Measurements from ENCODE around the gene CD58.

CD58 gene

DNA sequence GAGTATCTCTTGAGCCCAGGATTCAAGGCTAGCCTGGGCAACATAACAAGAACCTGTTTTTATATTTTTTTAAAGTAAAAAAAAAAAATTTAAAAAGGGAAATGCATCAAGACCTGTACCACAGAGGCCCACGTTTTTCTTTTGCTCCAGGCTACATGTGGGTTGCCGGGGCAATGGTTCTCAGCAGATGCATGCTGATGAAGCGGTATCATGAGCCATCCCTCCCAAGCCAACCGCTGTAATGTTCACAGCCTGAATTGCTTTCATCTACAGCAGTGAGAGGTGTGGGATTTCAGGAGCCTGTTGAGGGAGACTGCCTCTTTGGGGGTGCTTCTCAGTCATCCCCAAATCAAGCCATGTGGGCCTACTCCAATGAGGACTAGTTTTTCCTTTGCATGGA, 60.5 kb downstream of the CD58 start:
- DNase-seq (ENCODE audit: low read depth in 2 of 2), result no peak

DNA sequence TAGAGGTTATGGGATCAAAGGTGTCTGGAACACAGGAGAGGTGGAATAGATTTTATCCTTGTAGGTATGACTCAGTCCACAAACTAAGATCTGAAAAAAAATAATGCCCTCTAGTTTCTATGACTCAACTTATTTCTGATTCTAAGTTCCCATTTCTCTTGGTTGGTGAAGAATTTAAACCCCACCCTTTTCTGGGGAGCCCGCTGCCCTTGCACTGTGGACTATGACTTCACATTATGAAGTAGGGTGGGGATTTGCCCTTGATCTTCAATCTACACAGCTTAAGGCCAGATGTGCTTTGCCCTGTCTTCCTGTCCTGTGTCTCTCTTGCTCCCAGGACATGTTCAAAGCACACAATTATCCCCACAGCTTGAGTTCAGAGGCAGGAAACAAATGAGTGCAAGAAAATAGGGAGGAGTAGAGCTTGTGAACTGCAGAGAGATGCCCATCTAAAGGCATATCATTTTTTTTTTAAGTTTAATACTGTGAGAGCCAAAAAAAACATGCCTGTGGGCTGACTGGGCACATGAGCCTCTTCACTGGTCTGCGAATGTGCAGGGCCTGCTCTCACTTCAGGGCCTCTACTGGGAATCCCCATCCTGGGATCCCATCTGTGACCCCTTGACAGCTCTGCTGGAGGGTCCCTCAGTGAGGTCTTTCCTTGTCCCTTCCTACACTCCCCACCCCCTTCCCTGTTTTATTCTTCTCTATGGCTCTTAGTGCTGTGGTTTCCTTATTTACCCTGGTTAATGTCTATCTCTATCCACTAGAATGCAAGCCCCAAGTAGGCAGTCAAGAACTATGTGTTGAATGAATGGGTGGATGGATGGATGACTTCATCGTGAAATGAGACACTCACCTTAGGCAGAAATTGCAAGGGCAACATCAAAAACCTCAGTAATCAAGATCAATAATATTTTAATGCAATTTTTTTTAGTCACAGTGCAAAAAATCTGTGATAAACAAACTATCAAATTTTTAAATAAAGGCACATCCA, 61.5 kb downstream of the CD58 start:
- DNase-seq (ENCODE audit: low read depth in 2 of 2), result no peak

DNA sequence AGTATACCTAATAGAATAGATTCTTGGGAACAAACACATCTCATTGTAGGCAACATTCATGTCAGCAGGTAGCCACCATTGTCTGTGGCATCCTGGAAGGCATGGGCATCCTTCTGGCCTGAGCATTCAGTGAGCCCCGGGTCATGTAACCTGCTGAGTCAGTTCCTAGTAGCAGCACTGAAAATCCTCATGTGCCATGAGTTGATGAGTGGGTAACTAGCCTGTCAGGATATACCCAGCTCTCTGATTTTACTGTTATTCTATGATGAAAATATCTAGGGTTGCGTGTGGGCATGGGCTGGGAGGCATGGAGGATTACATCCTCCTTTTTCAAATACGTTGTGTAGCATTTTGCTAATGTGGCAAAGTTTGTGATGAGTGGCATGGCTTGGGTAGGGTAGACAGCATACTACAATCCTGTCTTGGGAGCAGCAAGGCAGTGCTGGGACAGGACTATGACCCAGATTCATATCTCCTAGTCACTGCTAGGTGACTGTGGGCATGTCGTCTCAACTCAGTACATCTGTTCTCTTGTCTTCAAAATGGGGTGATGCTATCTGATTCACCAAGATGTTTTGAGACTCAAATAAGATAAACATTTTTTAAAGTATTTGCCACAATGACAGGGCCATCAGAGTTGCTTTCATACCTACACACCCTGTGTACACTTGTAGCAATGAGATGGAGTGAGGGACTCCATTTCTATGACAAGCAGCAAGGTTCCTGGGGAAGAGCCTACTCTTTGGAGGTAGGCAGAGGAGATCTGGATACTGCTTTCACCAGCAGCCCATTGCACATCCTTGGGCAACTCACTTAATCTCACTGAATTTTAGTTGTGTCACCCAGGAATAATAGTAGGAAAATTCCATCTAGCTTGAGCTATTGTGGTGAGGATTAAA, 62.5 kb downstream of the CD58 start:
- no peak for DNase-seq (ENCODE audit: low read depth in 2 of 2)

- DNase-seq (ENCODE audit: low read depth in 2 of 2), result no peak
These were observed 63.2 kb downstream of the CD58 start for GRCh38 chr1:116507631-116508030.

- no peak for DNase-seq (ENCODE audit: low read depth in 2 of 2)
These were observed 64.5 kb downstream of the CD58 start for GRCh38 chr1:116506132-116507004.

DNA sequence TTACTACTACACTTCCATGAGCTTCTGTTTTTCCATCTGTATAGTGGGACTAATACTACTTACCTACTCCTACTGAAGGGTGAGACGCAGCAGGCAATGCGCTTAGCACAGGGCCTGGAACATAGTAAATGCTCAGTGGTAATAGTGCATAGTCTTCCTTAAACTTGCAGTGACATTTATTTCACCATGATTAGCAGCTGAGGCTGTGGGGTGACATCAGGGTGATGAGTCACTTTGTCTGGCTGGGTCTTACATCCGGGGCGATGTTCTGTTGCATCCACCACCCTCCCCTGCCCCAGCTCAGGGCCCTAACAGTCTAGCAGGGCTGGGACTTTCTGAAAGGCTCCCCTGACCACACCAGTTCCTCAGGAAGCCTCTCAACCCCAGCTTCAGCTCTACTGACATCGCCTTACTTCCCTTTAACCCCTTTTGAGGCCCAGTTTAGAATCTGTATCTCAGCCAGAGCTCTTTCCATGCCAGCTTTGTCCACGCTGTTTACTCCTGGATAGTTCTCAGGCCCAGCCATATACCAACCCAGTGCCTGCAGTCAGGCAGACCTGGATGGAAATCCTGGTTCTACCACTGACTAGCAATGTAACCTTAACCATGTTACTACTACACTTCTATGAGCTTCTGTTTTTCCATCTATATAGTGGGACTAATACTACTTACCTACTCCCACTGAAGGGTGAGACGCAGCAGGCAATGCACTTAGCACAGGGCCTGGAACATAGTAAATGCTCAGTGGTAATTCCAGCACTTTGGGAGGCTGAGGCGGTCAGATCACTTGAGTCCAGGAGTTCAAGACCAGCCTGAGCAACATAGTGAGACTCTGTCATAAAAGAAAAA, 66.3 kb downstream of the CD58 start:
- DNase-seq (ENCODE audit: low read depth in 2 of 2), result no peak

GRCh38 chr1:116503546-116504307, 67.1 kb downstream of the CD58 start:
- DNase-seq (ENCODE audit: low read depth in 2 of 2), result no peak

DNA sequence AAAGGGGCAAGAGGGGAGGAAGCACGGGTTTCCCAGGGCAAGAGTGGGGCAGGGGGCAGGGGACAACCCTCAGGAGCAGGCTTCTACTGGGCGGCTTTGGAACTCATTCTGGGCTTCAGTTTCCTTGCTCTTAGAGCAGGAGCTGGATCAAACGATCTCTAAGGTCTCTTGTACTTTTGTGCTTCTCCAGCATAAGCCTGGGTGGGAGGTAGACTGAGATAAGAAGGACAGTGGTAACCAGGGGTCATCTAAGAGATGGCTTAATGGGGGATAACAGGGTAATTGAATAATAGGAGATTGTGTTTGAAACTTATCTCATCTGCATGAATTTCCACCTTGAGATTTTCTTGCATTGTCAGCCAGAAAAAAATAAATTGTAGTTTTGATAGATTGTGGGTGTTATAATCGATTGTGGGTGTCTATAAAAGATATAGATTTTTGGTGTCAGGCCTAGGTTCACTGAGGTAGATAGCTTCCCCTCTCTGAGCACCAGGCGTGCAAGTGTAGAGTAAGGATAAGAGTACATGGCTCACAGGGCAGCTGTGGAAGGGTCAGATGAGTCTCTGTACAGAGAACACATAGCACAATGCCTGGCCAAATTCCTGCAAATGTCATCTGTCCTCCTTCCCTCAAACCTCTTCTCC, 68.0 kb downstream of the CD58 start:
- no peak for DNase-seq (ENCODE audit: low read depth in 2 of 2)

DNA sequence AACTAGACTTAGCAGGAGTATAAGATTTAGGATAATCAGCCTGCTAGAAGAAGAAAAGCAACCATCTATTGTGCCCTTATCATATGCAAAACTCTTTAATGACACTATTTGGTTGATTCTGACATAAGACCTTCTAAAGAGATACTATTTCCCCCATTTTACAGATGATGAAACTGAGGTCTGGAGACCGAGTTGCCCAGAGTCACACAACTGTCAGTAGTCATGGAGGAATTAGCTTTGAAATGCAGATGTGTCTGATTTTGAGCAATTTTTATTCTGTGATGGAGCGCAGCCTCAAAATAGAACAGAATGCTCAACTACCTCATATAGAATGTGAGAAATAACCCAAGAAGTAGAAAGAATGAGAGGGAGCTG, 69.0 kb downstream of the CD58 start:
- no peak for DNase-seq (ENCODE audit: low read depth in 2 of 2)

- no peak for DNase-seq (ENCODE audit: low read depth in 2 of 2)
These were observed 69.5 kb downstream of the CD58 start for GRCh38 chr1:116501125-116501869.

- peak in 1 of 2 experiments; percentile 46 for DNase-seq (ENCODE audit: low read depth in 2 of 2)
These were observed 71.8 kb downstream of the CD58 start for GRCh38 chr1:116498789-116499628.

DNA sequence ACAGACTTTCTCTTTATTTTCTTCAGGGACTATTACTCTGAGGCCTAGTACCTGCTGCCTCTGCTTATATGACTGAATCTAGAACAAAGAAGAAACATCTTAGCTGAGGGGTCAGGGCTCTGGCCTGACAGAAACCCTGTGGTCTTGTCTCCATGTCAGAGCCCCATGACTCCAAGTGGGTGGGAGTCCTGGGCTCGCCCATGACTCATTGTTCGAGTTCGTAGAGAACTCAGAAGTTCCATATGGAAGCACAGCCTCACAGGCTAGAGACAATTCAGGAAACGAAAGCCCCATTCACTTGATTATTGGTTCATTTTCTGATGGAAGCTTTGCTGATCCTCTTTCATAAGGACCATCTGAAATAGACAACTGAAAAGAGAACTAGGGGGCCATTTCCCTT, 73.2 kb downstream of the CD58 start:
- DNase-seq (ENCODE audit: low read depth in 2 of 2), result no peak

DNA sequence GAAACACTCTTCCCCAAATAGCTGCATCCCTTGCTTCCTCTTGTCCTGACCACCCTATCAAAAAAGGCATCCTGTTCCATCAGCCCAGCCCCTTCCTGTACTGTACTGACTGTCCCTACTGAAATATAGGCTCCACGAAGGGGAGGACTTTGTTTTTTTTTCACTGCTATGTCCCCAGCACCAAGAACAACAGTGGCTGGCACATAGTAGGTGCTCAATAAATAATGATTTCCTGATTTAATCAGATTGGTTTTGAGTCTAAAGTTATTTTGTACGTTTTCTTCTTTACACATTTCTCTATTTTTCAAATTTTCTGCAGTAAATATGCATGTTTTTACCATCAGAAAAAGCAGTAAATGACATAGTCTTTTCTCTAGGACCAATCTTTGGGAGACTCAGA, 73.9 kb downstream of the CD58 start:
- DNase-seq (ENCODE audit: low read depth in 2 of 2), result no peak

- DNase-seq (ENCODE audit: low read depth in 2 of 2), result no peak
These were observed 74.4 kb downstream of the CD58 start for GRCh38 chr1:116496380-116496779.

DNA sequence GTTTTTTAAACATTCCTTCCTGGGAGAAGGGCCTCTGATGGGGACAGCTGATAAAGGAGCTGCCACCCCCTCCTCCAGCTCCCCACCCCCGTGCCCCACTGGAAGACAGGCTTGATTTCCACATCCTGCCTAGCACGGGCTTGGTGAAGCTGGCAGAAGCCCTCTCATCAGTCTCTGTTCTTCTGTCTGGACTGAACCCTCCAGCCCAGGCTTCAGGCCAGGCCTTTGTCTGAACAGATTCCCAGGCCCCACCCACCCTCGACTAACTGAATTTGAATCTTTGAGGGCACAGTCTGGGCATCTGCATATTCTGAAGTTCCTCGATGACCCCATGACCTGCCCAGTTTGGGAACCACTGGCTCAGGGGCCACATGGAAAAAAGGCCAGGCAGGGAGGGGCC, 75.3 kb downstream of the CD58 start:
- no peak for DNase-seq (ENCODE audit: low read depth in 2 of 2)

GRCh38 chr1:116494745-116495144, 76.1 kb downstream of the CD58 start:
- DNase-seq (ENCODE audit: low read depth in 2 of 2), result no peak

GRCh38 chr1:116494353-116494692, 76.5 kb downstream of the CD58 start:
- DNase-seq (ENCODE audit: low read depth in 2 of 2), result no peak
